Heart left ventricle (tissue), 13 donors: Measurements from ENCODE around the gene NFIA.

Experiments used
- POLR2A ChIP-seq, 2 donors: fragments of 450-650 bp; IDR thresholded peaks; one replicate each; pipeline ENCODE4 v1.6.1; 2017; ENCODE audit warnings: antibody characterized with exemption in 2 of 2, mild to moderate bottlenecking in 2 of 2, moderate library complexity in 2 of 2
- TF ChIP-seq, protein P1 (sequence below), 12 donors: fragments of 200-600 bp; sonication (generic) in 4 of 12; IDR thresholded peaks; one replicate each; pipeline versions ENCODE4 v1.5.0 to v1.8.0; 2018 to 2022; ENCODE audit warnings: antibody characterized with exemption in 12 of 12, mild to moderate bottlenecking in 5 of 12
- donor health status: ischemic (EF 13 %, LVEDD 7.1; RV severe dilation, severe dysfunction).
- donor health status: DM: no; HTN: yes; CAD: no.
- donor health status: DM: no; HTN: no; CAD: no.
- donor health status: ischemic (EF 25% LVEDD 6.9; RV normal size, moderate dysfunction).
- donor health status: ischemic (EF 25% LVEDD 5.7; RV mildly dilated, moderate dysfunction).
- donor health status: ischemic (EF 35%, LVEDD 5.7; RV mildly dilated, moderate dysfunction).
- donor health status: nonischemic (EF 11% LVEDD 7.7; RV severe dilation, severe dysfunction).
- donor health status: DM: yes; HTN: yes; CAD: no.
- donor health status: PGD.
- donor health status: ischemic (EF 29% LVEDD 5.4; RV normal size, mild dysfunction).
- donor health status: nonischemic (EF 23%, LVEDD 6.1; RV moderate dilation, normal function).

DNA sequence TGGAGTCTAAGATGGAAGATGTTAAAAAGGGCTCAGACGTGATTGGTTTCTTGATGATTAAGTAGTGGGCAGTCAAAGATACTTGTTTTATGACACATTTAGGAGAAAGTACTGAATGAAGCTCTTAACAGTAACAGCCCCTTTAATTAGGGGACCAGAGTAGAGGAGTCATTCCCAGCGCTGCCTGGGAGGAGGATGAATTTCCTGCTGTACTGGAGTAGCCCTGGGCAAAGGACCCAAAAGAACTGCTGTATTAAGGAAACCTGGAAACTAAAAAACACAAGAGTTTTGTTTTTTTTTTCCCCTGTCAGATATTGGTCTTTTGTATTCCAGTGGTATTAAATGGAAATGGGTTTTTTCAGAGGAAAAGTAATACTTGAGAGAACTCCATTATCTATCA lies 126.5 kb downstream of the NFIA start:
- no peak for TF ChIP-seq POLR2A (IDR thresholded peaks at IDR 0.05)
- TF ChIP-seq, protein P1, sequence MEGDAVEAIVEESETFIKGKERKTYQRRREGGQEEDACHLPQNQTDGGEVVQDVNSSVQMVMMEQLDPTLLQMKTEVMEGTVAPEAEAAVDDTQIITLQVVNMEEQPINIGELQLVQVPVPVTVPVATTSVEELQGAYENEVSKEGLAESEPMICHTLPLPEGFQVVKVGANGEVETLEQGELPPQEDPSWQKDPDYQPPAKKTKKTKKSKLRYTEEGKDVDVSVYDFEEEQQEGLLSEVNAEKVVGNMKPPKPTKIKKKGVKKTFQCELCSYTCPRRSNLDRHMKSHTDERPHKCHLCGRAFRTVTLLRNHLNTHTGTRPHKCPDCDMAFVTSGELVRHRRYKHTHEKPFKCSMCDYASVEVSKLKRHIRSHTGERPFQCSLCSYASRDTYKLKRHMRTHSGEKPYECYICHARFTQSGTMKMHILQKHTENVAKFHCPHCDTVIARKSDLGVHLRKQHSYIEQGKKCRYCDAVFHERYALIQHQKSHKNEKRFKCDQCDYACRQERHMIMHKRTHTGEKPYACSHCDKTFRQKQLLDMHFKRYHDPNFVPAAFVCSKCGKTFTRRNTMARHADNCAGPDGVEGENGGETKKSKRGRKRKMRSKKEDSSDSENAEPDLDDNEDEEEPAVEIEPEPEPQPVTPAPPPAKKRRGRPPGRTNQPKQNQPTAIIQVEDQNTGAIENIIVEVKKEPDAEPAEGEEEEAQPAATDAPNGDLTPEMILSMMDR (IDR thresholded peaks at IDR 0.05): no peak
